Breast epithelium (tissue), 4 donors: Measurements from ENCODE around the gene TNNC2. TPM values are rescaled to one million over a fixed set of nuclear protein-coding genes. Genes with fewer than 3 reads are reported as not detected.
A peak's percentile ranks its signal among the peaks of the same experiment; 100 is the strongest.

ENCODE experiments used
- DNase-seq, 2 donors: peaks; one replicate each; pipeline ENCODE4 v3.0.0-alpha.2; 2019; ENCODE audit warnings: low spot score in 2 of 2
- H3K27ac ChIP-seq, 2 donors: fragments of 200-600 bp; sonication (generic) in 1 of 2; one replicate each; pipeline ENCODE4 v1.5.1; 2016 to 2019; ENCODE audit warnings: mild to moderate bottlenecking in 1 of 2
- H3K27me3 ChIP-seq, 2 donors: fragments of 200-600 bp; sonication (generic) in 1 of 2; one replicate each; pipeline versions ENCODE4 v1.5.1 to v1.6.0; 2017 to 2019; ENCODE audit warnings: control low read depth in 1 of 2, mild to moderate bottlenecking in 1 of 2
- H3K36me3 ChIP-seq: fragments of 200-600 bp; one replicate; pipeline ENCODE4 v1.5.1; 2019
- H3K4me1 ChIP-seq, 2 donors: fragments of 200-600 bp; sonication (generic); one replicate each; pipeline ENCODE4 v1.5.1; 2016 to 2019; ENCODE audit warnings: control low read depth in 1 of 2
- H3K4me3 ChIP-seq, 3 donors: fragments of 200-600 bp; sonication (generic); 1 replicate in 2 of 3; 2 replicates in 1 of 3; pipeline ENCODE4 v1.5.1; 2016 to 2019; ENCODE audit warnings: mild to moderate bottlenecking in 3 of 3, moderate library complexity in 2 of 3
- H3K9me3 ChIP-seq, 2 donors: fragments of 200-600 bp; sonication (generic) in 1 of 2; one replicate each; pipeline ENCODE4 v1.5.1; 2016 to 2019; ENCODE audit warnings: control low read depth in 1 of 2
- POLR2A ChIP-seq: fragments of 450-650 bp; IDR thresholded peaks from one replicate; pipeline ENCODE4 v1.6.1; 2016; ENCODE audit warnings: antibody characterized with exemption, mild to moderate bottlenecking, moderate library complexity
- POLR2AphosphoS5 ChIP-seq, 3 donors: sonication (generic); formaldehyde crosslinking; IDR thresholded peaks; one replicate each; pipeline ENCODE4 v1.6.1; 2017; ENCODE audit warnings: antibody characterized with exemption in 3 of 3
- intact Hi-C: fragments of 100-400 bp; cut with DNase I; formaldehyde crosslinking; loops from one replicate; pipeline ENCODE4 v1.15.1; 2023; ENCODE audit warnings: low total_unique reads
- total RNA-seq, 3 donors: library from RNA; depleted of rRNA; stranded (reverse); fragments of >200 nt; gene quantifications; one replicate each; pipeline ENCODE4 v1.1.0, GENCODE V29; 2016
- TF ChIP-seq, protein P1 (sequence below), 3 donors: fragments of 450-650 bp; IDR thresholded peaks; one replicate each; pipeline ENCODE4 v1.5.1; 2016 to 2017; ENCODE audit warnings: antibody characterized with exemption in 3 of 3, mild to moderate bottlenecking in 3 of 3, moderate library complexity in 3 of 3

Gene TNNC2
- total RNA-seq, 3 donors from 2014 or later, result 2.0 to 4.8 (median 2.6) TPM

DNA sequence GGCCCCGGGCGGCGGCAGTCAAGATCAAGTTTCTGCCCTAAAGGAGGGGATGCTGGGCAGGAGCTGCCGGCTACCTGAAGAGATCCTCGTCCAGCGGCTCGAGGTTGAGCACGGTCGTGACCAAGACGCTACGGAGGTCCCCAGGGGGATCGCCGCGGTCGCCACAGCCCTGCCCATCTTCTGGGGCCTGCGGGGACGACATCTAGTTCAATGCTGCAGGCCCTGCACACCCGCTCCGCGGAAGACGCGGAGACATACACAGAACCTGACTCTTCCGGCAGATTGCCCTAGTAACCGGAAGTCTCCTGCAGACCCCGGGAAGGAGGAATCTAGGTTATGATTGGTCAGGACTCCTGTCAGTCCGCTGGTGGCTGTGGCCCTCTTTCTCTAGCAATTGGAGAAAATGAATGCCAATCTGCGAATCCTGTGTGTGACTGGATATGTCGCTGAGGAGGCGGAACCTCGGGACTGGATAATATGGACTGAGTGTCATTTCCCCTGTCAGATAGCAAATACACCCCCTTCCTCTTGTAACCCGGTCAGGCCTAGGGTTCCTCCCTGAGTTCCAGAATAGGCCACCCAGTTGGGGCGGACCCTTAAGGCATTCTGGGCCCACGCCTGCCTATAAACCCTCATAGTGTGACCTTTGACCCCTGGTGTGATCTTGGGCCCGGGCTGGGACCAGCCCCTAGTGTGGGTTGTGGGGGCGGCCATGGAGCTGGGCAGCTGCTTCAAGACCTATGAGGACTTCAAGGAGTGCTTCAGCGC, 30.2 kb upstream of the TNNC2 start, which contains the start of the genes ACOT8 and ZSWIM3:
Gene ACOT8, minus strand, starts transcription at position 279 of the 768 bp plus-strand sequence. Its CDS starts 77 bp downstream, at position 202.
Gene ZSWIM3, plus strand, starts transcription at position 501 of the 768 bp plus-strand sequence. Its CDS starts 212 bp downstream, at position 713.
- no peaks in the 10 kb centered on the region for H3K9me3 ChIP-seq
- peak within 1 kb of the TSS; percentile 78 to 92 (median 88) for H3K4me3 ChIP-seq
- TF ChIP-seq POLR2A, result peak; percentile 10
- peak; percentile 6 to 73 (median 29) for TF ChIP-seq POLR2AphosphoS5 (IDR thresholded peaks at IDR 0.05)
- TF ChIP-seq, protein P1, sequence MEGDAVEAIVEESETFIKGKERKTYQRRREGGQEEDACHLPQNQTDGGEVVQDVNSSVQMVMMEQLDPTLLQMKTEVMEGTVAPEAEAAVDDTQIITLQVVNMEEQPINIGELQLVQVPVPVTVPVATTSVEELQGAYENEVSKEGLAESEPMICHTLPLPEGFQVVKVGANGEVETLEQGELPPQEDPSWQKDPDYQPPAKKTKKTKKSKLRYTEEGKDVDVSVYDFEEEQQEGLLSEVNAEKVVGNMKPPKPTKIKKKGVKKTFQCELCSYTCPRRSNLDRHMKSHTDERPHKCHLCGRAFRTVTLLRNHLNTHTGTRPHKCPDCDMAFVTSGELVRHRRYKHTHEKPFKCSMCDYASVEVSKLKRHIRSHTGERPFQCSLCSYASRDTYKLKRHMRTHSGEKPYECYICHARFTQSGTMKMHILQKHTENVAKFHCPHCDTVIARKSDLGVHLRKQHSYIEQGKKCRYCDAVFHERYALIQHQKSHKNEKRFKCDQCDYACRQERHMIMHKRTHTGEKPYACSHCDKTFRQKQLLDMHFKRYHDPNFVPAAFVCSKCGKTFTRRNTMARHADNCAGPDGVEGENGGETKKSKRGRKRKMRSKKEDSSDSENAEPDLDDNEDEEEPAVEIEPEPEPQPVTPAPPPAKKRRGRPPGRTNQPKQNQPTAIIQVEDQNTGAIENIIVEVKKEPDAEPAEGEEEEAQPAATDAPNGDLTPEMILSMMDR (IDR thresholded peaks at IDR 0.05), result no peak
- intact Hi-C loops, result no loop called here
- DNase-seq, result peak; percentile 88 to 97
- no peaks in the 10 kb centered on the region for H3K36me3 ChIP-seq
- peaks cover 0 to 17% of the 10 kb centered on the region in 2 donors for H3K4me1 ChIP-seq
- H3K27me3 ChIP-seq, result no peaks in the 10 kb centered on the region
- H3K27ac ChIP-seq, result peak within 1 kb of the TSS; percentile 81 to 86

DNA sequence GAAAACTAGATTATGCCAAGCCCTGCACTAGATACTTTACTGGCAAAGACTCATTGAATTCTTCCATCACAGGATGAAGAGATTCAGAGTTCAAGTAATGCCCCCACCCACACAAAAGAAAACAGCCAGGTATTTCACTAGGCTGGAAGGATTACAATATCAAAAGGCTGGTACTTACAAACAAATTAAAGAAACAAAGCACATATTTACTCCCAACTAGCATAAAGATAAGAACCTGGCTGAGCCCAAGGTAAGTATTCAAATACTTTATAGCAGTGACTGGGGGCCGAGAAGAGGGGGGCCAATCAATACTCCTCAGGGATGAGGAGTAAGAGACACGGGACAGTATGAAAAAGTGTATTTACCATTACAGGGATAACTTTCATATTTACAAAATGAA, 26.4 kb upstream of the TNNC2 start:
- H3K27ac ChIP-seq, result no peak overlapping the region
- H3K27me3 ChIP-seq, result no peaks in the 10 kb centered on the region
- peaks cover 0 to 17% of the 10 kb centered on the region in 2 donors for H3K4me1 ChIP-seq
- H3K36me3 ChIP-seq, result no peaks in the 10 kb centered on the region
- no peak for DNase-seq
- intact Hi-C loops, result no loop called here
- no peak overlapping the region for H3K4me3 ChIP-seq
- no peaks in the 10 kb centered on the region for H3K9me3 ChIP-seq
- TF ChIP-seq, protein P1 (IDR thresholded peaks at IDR 0.05), result no peak
- TF ChIP-seq POLR2AphosphoS5 (IDR thresholded peaks at IDR 0.05) (no peak), POLR2A (no peak)

DNA sequence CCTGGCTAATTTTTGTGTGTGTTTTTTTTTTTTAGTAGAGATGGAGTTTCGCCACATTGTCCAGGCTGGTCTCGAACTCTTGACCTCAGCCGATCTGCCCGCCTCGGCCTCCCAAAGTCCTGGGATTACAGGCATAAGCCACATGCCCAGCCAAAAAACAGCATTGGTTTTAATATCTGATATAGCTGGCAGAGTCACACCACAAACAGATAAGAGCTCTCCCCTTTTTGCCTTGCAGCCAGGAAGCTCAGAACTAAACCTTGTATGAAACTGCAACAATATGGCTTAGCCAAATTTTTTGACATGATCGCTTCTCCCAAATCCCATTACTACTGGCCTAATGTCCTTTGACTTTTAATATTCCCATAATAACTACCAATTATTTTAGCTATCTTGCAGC, 25.2 kb upstream of the TNNC2 start:
- H3K36me3 ChIP-seq, result no peaks in the 10 kb centered on the region
- H3K4me3 ChIP-seq, result no peak overlapping the region
- H3K27me3 ChIP-seq, result no peaks in the 10 kb centered on the region
- no peak for DNase-seq
- no peak overlapping the region for H3K27ac ChIP-seq
- intact Hi-C loops, result no loop called here
- H3K4me1 ChIP-seq, result peaks cover 0 to 12% of the 10 kb centered on the region in 2 donors
- H3K9me3 ChIP-seq, result no peaks in the 10 kb centered on the region
- TF ChIP-seq, protein P1 (IDR thresholded peaks at IDR 0.05), result no peak
- TF ChIP-seq POLR2A (no peak), POLR2AphosphoS5 (IDR thresholded peaks at IDR 0.05) (no peak)

DNA sequence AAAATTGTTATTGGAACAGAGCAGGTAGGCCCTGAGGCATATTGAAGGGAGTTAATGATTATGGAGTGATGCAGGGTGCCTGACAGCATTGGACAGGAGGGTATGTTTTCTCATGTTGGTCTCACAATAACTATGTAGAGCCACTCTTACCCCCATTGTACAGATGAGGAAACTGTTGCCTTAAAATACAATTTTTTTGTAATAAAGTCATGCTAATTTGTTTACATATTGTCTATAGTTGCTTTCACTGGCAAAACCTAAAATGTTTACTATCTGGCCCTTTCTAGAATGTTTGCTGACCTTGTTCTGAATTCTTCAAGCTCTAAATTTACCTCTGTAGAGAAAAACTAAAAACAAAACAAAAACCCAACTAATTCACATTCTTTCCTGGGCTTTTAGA, 24.4 kb upstream of the TNNC2 start:
- H3K27ac ChIP-seq, result no peak overlapping the region
- no peaks in the 10 kb centered on the region for H3K36me3 ChIP-seq
- no peaks in the 10 kb centered on the region for H3K27me3 ChIP-seq
- H3K4me1 ChIP-seq, result peaks cover 0 to 12% of the 10 kb centered on the region in 2 donors
- intact Hi-C loops, result no loop called here
- H3K4me3 ChIP-seq, result no peak overlapping the region
- H3K9me3 ChIP-seq, result no peaks in the 10 kb centered on the region
- TF ChIP-seq POLR2A (no peak), POLR2AphosphoS5 (IDR thresholded peaks at IDR 0.05) (no peak)
- TF ChIP-seq, protein P1 (IDR thresholded peaks at IDR 0.05), result no peak
- DNase-seq, result no peak

DNA sequence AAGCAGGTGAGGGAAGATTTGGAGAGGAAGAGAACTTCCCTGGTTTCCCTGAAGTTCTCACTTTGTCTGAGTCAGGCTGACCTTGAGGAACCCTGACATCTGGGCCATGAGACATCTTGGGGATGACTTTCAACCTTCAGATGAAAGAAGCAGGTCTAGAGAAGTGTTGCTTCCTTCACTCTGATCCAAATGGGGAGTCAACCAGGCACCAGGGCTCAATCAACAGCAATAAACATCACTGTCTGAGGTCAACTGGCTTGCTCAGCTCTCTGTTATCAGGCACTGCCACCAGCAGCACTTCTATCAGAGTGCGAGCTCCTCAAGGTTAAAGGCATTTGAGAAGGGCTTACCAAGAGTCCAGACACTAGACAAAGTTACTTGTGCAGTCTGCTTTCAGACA, 23.8 kb upstream of the TNNC2 start:
- TF ChIP-seq POLR2AphosphoS5 (IDR thresholded peaks at IDR 0.05) (no peak), POLR2A (no peak)
- TF ChIP-seq, protein P1 (IDR thresholded peaks at IDR 0.05), result no peak
- no peak for DNase-seq
- Histone ChIP-seq H3K4me3 (no peak overlapping the region), H3K27ac (no peak overlapping the region), H3K36me3 (no peaks in the 10 kb centered on the region), H3K9me3 (no peaks in the 10 kb centered on the region), H3K4me1 (peaks cover 0 to 12% of the 10 kb centered on the region in 2 donors), H3K27me3 (no peaks in the 10 kb centered on the region)
- intact Hi-C loops, result no loop called here
